SH-SY5Y (cell line): Measurements from ENCODE around the gene TSPO2.

Experiments
- GATA2 ChIP-seq: IDR thresholded peaks from 2 replicates; pipeline ENCODE4 v1.6.1; 2011; ENCODE audit warnings: mild to moderate bottlenecking, low read depth, low read length
- GATA3 ChIP-seq: IDR thresholded peaks from 2 replicates; pipeline ENCODE4 v1.6.1; 2011; ENCODE audit warnings: low read depth, mild to moderate bottlenecking, low read length, moderate library complexity

The TSPO2 gene

GRCh38 chr6:41058783-41059181, 16.5 kb downstream of the TSPO2 start:
- TF ChIP-seq GATA2 (no peak), GATA3 (no peak)

- TF ChIP-seq GATA3 = no peak
- TF ChIP-seq GATA2 = no peak
These were observed 17.3 kb downstream of the TSPO2 start for GRCh38 chr6:41059556-41059955.

- TF ChIP-seq GATA3 (no peak), GATA2 (no peak)
These were observed 19.0 kb downstream of the TSPO2 start for GRCh38 chr6:41061196-41061726.

- TF ChIP-seq GATA2 (no peak), GATA3 (no peak)
These were observed 19.8 kb downstream of the TSPO2 start for GRCh38 chr6:41062056-41062455.

GRCh38 chr6:41063884-41064285, 21.6 kb downstream of the TSPO2 start:
- no peak for TF ChIP-seq GATA2

GRCh38 chr6:41064841-41065240, 22.6 kb downstream of the TSPO2 start:
- no peak for TF ChIP-seq GATA3
- no peak for TF ChIP-seq GATA2

GRCh38 chr6:41065550-41066026, 23.3 kb downstream of the TSPO2 start:
- TF ChIP-seq GATA2 = no peak
- TF ChIP-seq GATA3 = no peak

GRCh38 chr6:41066867-41067304, 24.6 kb downstream of the TSPO2 start:
- no peak for TF ChIP-seq GATA2
- TF ChIP-seq GATA3 = no peak

- no peak for TF ChIP-seq GATA3
- no peak for TF ChIP-seq GATA2
These were observed 29.2 kb downstream of the TSPO2 start for GRCh38 chr6:41071501-41071922.

GRCh38 chr6:41071923-41072835, 29.9 kb downstream of the TSPO2 start, which contains the start of gene OARD1:
TSS of gene OARD1 (minus strand) at chr6:41072356. CDS start at chr6:41071634, 722 bp downstream.
- 0 out of 2 replicates have a peak, but pooled peaks have one; percentile 22 for TF ChIP-seq GATA2
- no peak for TF ChIP-seq GATA3

- TF ChIP-seq GATA2 (no peak), GATA3 (no peak)
These were observed 30.6 kb downstream of the TSPO2 start, which contains the start of gene NFYA for GRCh38 chr6:41072836-41073202. TSS of gene NFYA (plus strand) at chr6:41072974. CDS start at chr6:41079090, 6,116 bp downstream.

- TF ChIP-seq GATA3 = no peak
- no peak for TF ChIP-seq GATA2
These were observed 31.1 kb downstream of the TSPO2 start for GRCh38 chr6:41073203-41073967.

- TF ChIP-seq GATA2 (no peak), GATA3 (no peak)
These were observed 31.9 kb downstream of the TSPO2 start for GRCh38 chr6:41073968-41074691.

GRCh38 chr6:41074692-41075436, 32.6 kb downstream of the TSPO2 start:
- TF ChIP-seq GATA2 (no peak), GATA3 (no peak)
